ENCODE data around the gene SFMBT2. TPM values are rescaled to one million over a fixed set of nuclear protein-coding genes. Genes with fewer than 3 reads are reported as not detected.

SFMBT2 gene
- total and polyA plus RNA-seq, 10 of the 15 experiments (the other 5 are each of a cell fraction or from before 2014, with no cell fraction given), result 2.8 to 29.6 (median 15.1) TPM

- POLR2A ChIA-PET, result no interaction called here
- no peak overlapping the region for H2AFZ ChIP-seq (ENCODE audit: control insufficient read depth, low read depth, low read length)
- in situ Hi-C loops (cut with MboI) (no loop called here), intact Hi-C loops (cut with micrococcal nuclease; ENCODE audit: unreplicated experiment) (no loop called here)
- no peak overlapping the region for H3K4me3 ChIP-seq
- CTCF ChIA-PET, result interaction anchor here (0.6 kb wide), 2 partner anchors 12 to 737 kb away, joined by 3 read pairs; no protein-coding TSS in a partner anchor
- 97% methylated on average over 7 of the region's 7 CpGs for WGBS (ENCODE audit: insufficient coverage, insufficient replicate concordance, low lambda C conversion rate, missing lambda C conversion rate)
- ATAC-seq (no peak), DNase-seq (ENCODE audit: low read depth, low spot score) (no peak), FAIRE-seq (no peak)
- no peaks in the 10 kb centered on the region for H4K20me1 ChIP-seq (ENCODE audit: control insufficient read depth, insufficient read depth)
- BruUV-seq (replicated peaks), result no TSS peak
- H3K36me3 ChIP-seq (ENCODE audit: control insufficient read depth in 2 of 2, insufficient read depth in 2 of 2, low read length in 1 of 2), result peaks cover 34 to 50% of the 10 kb centered on the region in 2 experiments
- no peak for TF ChIP-seq ZNF24 (IDR thresholded peaks at IDR 0.05)
- no peak for TF ChIP-seq PAX8 (IDR thresholded peaks at IDR 0.05)
- TF ChIP-seq POLR2AphosphoS2 (IDR thresholded peaks at IDR 0.05; ENCODE audit: low read depth, low read length), result no peak
- TF ChIP-seq NR2C1 (IDR thresholded peaks at IDR 0.05), result no peak
- TF ChIP-seq, protein P1, sequence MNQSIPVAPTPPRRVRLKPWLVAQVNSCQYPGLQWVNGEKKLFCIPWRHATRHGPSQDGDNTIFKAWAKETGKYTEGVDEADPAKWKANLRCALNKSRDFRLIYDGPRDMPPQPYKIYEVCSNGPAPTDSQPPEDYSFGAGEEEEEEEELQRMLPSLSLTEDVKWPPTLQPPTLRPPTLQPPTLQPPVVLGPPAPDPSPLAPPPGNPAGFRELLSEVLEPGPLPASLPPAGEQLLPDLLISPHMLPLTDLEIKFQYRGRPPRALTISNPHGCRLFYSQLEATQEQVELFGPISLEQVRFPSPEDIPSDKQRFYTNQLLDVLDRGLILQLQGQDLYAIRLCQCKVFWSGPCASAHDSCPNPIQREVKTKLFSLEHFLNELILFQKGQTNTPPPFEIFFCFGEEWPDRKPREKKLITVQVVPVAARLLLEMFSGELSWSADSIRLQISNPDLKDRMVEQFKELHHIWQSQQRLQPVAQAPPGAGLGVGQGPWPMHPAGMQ (IDR thresholded peaks at IDR 0.05; ENCODE audit: borderline replicate concordance), result no peak
- TF ChIP-seq IRF4 (IDR thresholded peaks at IDR 0.05; ENCODE audit: low read depth, low read length), result no peak
- TF ChIP-seq, protein P2, sequence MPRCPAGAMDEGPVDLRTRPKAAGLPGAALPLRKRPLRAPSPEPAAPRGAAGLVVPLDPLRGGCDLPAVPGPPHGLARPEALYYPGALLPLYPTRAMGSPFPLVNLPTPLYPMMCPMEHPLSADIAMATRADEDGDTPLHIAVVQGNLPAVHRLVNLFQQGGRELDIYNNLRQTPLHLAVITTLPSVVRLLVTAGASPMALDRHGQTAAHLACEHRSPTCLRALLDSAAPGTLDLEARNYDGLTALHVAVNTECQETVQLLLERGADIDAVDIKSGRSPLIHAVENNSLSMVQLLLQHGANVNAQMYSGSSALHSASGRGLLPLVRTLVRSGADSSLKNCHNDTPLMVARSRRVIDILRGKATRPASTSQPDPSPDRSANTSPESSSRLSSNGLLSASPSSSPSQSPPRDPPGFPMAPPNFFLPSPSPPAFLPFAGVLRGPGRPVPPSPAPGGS (IDR thresholded peaks at IDR 0.05; ENCODE audit: borderline replicate concordance, insufficient read depth, low read depth, low read length, poor library complexity, severe bottlenecking), result no peak
- TF ChIP-seq POLR2A (IDR thresholded peaks at IDR 0.05; ENCODE audit: low read depth, low read length), result no peak
- no peak for TF ChIP-seq MEF2A (IDR thresholded peaks at IDR 0.05; ENCODE audit: insufficient read depth, low read depth, low read length)
- TF ChIP-seq SMAD1 (IDR thresholded peaks at IDR 0.05; ENCODE audit: low read depth, partially characterized antibody), result no peak
- no peak for TF ChIP-seq TARDBP (IDR thresholded peaks at IDR 0.05; ENCODE audit: borderline replicate concordance)
- no peak for TF ChIP-seq ZNF622 (IDR thresholded peaks at IDR 0.05)
- no peak for TF ChIP-seq PKNOX1 (IDR thresholded peaks at IDR 0.05)
- no peak for TF ChIP-seq GATAD2B (conservative IDR thresholded peaks at IDR 0.05; ENCODE audit: low read depth)
- TF ChIP-seq STAT3 (IDR thresholded peaks at IDR 0.05; ENCODE audit: low read depth, low read length), result no peak
- TF ChIP-seq CREM (IDR thresholded peaks at IDR 0.05; ENCODE audit: low read depth), result no peak
- RAD21 ChIA-PET (ENCODE audit: unreplicated experiment), result no interaction called here
- no peaks in the 10 kb centered on the region for H3K27me3 ChIP-seq (replicated peaks in 1 of 2; ENCODE audit: control insufficient read depth in 2 of 2, insufficient read depth in 2 of 2, low read length in 1 of 2)
- H3K4me1 ChIP-seq (ENCODE audit: control insufficient read depth, insufficient read depth, low read length), result no peaks in the 10 kb centered on the region
- peaks cover 16% of the 10 kb centered on the region for H3K9me3 ChIP-seq (replicated peaks; ENCODE audit: control insufficient read depth, insufficient read depth, low read length)
- SMC1A ChIA-PET (ENCODE audit: uncharacterized antibody, unreplicated experiment), result interaction anchor here (0.9 to 2.0 kb wide), 3 partner anchors 12 to 23 kb away, joined by 3 to 4 read pairs (median 3); no protein-coding TSS in a partner anchor
- H3K4me2 ChIP-seq (ENCODE audit: control insufficient read depth, insufficient read depth), result no peak overlapping the region
- H3K9ac ChIP-seq (ENCODE audit: control insufficient read depth, insufficient read depth, low read length), result no peak overlapping the region
- no peak overlapping the region for H3K27ac ChIP-seq (ENCODE audit: control insufficient read depth, insufficient read depth)
- H3K79me2 ChIP-seq (ENCODE audit: control insufficient read depth, insufficient read depth, low read length), result peaks cover 19% of the 10 kb centered on the region
Observed at GRCh38 chr10:7359356-7359755, 51.5 kb downstream of the SFMBT2 start.
